Mucosa of descending colon (tissue), 3 donors: ENCODE data around the gene NRIP1. TPM values are rescaled to one million over a fixed set of nuclear protein-coding genes. Genes with fewer than 3 reads are reported as not detected.

Source experiments
- ATAC-seq: fragments of 200-7000 bp; cut with Tn5 transposase; one replicate; pipeline ENCODE4 v1.9.1; 2020; ENCODE audit warnings: mild to moderate bottlenecking, moderate library complexity
- DNase-seq, 3 donors: peaks; one replicate each; pipeline ENCODE4 v3.0.0-alpha.2; 2020
- H3K36me3 ChIP-seq: fragments of 200-600 bp; one replicate; pipeline ENCODE4 v1.8.0; 2021; ENCODE audit warnings: low read depth, mild to moderate bottlenecking
- H3K4me1 ChIP-seq: fragments of 200-600 bp; one replicate; pipeline ENCODE4 v1.8.0; 2021; ENCODE audit warnings: low read depth, mild to moderate bottlenecking
- H3K4me3 ChIP-seq: fragments of 200-600 bp; one replicate; pipeline ENCODE4 v1.8.0; 2021; ENCODE audit warnings: mild to moderate bottlenecking
- H3K9me3 ChIP-seq: fragments of 200-600 bp; one replicate; pipeline ENCODE4 v1.8.0; 2021; ENCODE audit warnings: mild to moderate bottlenecking
- CTCF ChIP-seq: fragments of 200-600 bp; IDR thresholded peaks from one replicate; pipeline ENCODE4 v1.8.0; 2022; ENCODE audit warnings: antibody characterized with exemption, mild to moderate bottlenecking
- intact Hi-C, 2 donors: fragments of 100-400 bp; cut with DNase I in 1 of 2; cut with micrococcal nuclease in 1 of 2; formaldehyde crosslinking; loops; one replicate each; pipeline versions ENCODE4 v1.11.0 to v1.11.1; 2022; cut with DNase I, micrococcal nuclease
- total RNA-seq, 3 donors: library from RNA; stranded (reverse); fragmentation: NEBNext Ultra II Directional in 2 of 3; extraction: Animal tissue kit (Norgen Biotek cat#: 25700) in 2 of 3; gene quantifications; one replicate each; pipeline versions ENCODE4 v1.2.1 to v1.2.4, GENCODE V29; 2021 to 2023
- donor health status: DM: no; HTN: no; CAD: no; lungs with moderate emphysema.
- donor health status: DM: no; HTN: no; CAD: no.
- donor health status: DM: no; HTN: yes; CAD: no.

The NRIP1 gene
- total RNA-seq, 3 donors from 2014 or later, result 64.3 to 91.8 (median 77.1) TPM

GRCh38 chr21:15061747-15062605 is 2.8 kb downstream of the NRIP1 start:
- intact Hi-C loops, result loop anchor here in 1 of 2 donors (10.0 kb wide), 1 partner anchor 187 kb away; no protein-coding TSS in a partner anchor
- Histone ChIP-seq H3K36me3 (no peaks in the 10 kb centered on the region), H3K4me3 (no peak overlapping the region), H3K9me3 (no peaks in the 10 kb centered on the region), H3K4me1 (peaks cover 42% of the 10 kb centered on the region)
- ATAC-seq (no peak), DNase-seq (no peak)
- TF ChIP-seq CTCF, result no peak

DNA sequence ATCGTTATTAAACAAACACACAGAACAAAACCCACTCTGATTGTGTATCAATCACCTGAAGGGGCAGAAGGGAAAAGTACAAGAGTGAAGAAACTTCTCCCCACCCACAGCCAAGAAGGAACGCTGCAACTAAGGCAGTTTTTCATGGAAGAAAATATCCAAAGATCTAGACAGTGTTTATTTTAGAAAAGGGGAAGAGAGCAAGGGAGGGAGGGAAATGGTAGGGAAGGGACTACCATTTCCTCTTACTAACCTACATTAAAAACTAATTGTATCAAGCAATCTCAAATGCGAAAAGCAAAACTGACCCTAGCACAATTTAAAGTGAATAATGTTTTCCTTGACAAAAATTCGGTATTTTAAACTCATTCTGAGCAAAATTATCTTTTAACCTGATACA is 3.5 kb downstream of the NRIP1 start:
- intact Hi-C loops, result loop anchor here in 1 of 2 donors (10.0 kb wide), 1 partner anchor 186 kb away; no protein-coding TSS in a partner anchor
- no peak for DNase-seq
- Histone ChIP-seq H3K4me3 (no peak overlapping the region), H3K36me3 (no peaks in the 10 kb centered on the region), H3K9me3 (no peaks in the 10 kb centered on the region), H3K4me1 (peaks cover 47% of the 10 kb centered on the region)
- TF ChIP-seq CTCF, result no peak
- no peak for ATAC-seq

- no peak for DNase-seq
- Histone ChIP-seq H3K36me3 (no peaks in the 10 kb centered on the region), H3K9me3 (no peaks in the 10 kb centered on the region), H3K4me1 (peaks cover 48% of the 10 kb centered on the region), H3K4me3 (no peak overlapping the region)
- ATAC-seq, result no peak
- TF ChIP-seq CTCF, result no peak
- intact Hi-C loops, result loop anchor here in 1 of 2 donors (10.0 kb wide), 1 partner anchor 186 kb away; no protein-coding TSS in a partner anchor
Measured at GRCh38 chr21:15060543-15061175, 4.1 kb downstream of the NRIP1 start.

DNA sequence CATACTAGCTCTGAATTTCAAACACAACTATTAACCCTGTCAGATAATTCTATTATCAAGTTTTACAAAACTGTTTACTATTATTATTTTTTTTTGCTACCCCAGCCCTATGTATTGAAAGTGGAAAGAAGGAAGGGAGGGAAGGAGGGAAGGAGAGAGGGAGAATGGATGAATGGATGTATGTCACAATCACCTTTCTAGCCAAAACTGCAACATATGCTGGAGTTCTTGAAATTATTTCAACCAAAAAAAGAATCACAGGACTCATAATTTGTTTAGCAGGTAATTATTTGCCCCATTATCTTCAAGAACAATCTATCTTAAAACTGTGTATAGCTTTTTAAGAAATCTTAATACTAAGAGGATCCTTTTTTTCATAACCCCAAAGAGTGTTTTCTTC is 5.4 kb downstream of the NRIP1 start:
- Histone ChIP-seq H3K9me3 (no peaks in the 10 kb centered on the region), H3K36me3 (no peaks in the 10 kb centered on the region), H3K4me1 (peaks cover 52% of the 10 kb centered on the region), H3K4me3 (no peak overlapping the region)
- TF ChIP-seq CTCF, result no peak
- no peak for ATAC-seq
- intact Hi-C loops, result no loop called here
- DNase-seq, result no peak

- TF ChIP-seq CTCF, result no peak
- Histone ChIP-seq H3K4me1 (peaks cover 56% of the 10 kb centered on the region), H3K4me3 (no peak overlapping the region), H3K9me3 (no peaks in the 10 kb centered on the region), H3K36me3 (no peaks in the 10 kb centered on the region)
- intact Hi-C loops, result no loop called here
- DNase-seq (no peak), ATAC-seq (peak; percentile 38)
Measured at GRCh38 chr21:15058854-15059263, 5.9 kb downstream of the NRIP1 start.
